Measurements from ENCODE around the gene CDKAL1.

Gene CDKAL1

GRCh38 chr6:20673458-20673857 lies 139.2 kb downstream of the CDKAL1 start:
- H3K9me3 ChIP-seq (ENCODE audit: control insufficient read depth, insufficient read depth, low read length): no peaks in the 10 kb centered on the region
- no peak overlapping the region for H3K4me3 ChIP-seq (ENCODE audit: low read depth, low read length)
- no peak overlapping the region for H3K9ac ChIP-seq (ENCODE audit: low read depth, low read length)
- H3K27ac ChIP-seq (ENCODE audit: low read depth, low read length): no peak overlapping the region
- H3K27me3 ChIP-seq (ENCODE audit: control insufficient read depth, insufficient read depth, low read length): no peaks in the 10 kb centered on the region
- H3K36me3 ChIP-seq (ENCODE audit: control insufficient read depth, insufficient read depth, low read length): no peaks in the 10 kb centered on the region
- H3K4me1 ChIP-seq (ENCODE audit: control insufficient read depth, insufficient read depth, low read length): no peaks in the 10 kb centered on the region

- Histone ChIP-seq H3K9me3 (ENCODE audit: control insufficient read depth, insufficient read depth, low read length) (no peaks in the 10 kb centered on the region), H3K4me3 (ENCODE audit: low read depth, low read length) (no peak overlapping the region), H3K36me3 (ENCODE audit: control insufficient read depth, insufficient read depth, low read length) (no peaks in the 10 kb centered on the region), H3K4me1 (ENCODE audit: control insufficient read depth, insufficient read depth, low read length) (no peaks in the 10 kb centered on the region), H3K27me3 (ENCODE audit: control insufficient read depth, insufficient read depth, low read length) (no peaks in the 10 kb centered on the region), H3K9ac (ENCODE audit: low read depth, low read length) (no peak overlapping the region), H3K27ac (ENCODE audit: low read depth, low read length) (no peak overlapping the region)
Measured at GRCh38 chr6:20674664-20675063, 140.4 kb downstream of the CDKAL1 start.

DNA sequence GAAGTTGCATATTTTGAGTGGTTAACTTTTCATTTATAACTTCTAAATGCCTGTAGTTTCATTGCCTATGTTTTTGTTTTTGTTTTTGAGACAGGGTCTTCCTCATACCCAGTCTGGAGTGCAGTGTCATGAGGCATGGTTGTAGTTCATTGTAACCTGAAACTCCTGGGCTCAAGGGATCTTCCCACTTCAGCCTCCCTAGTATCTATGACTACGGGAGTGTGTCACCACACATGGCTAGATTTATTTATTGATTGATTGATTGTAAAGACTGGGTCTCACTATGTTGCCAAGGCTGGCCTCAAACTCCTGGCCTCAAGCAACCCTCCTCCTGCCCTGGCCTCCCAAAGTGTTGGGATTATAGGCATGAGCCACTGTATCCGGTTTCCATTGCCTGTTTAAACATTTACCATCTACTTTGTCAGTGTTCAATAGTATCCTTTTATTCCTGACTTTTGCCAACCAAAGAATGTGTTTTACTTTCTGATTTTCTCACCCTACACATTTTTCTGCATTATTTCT lies 144.6 kb downstream of the CDKAL1 start:
- no peaks in the 10 kb centered on the region for H3K27me3 ChIP-seq (ENCODE audit: control insufficient read depth, insufficient read depth, low read length)
- H3K4me1 ChIP-seq (ENCODE audit: control insufficient read depth, insufficient read depth, low read length): no peaks in the 10 kb centered on the region
- H3K9me3 ChIP-seq (ENCODE audit: control insufficient read depth, insufficient read depth, low read length): no peaks in the 10 kb centered on the region
- H3K4me3 ChIP-seq (ENCODE audit: low read depth, low read length): no peak overlapping the region
- no peak overlapping the region for H3K27ac ChIP-seq (ENCODE audit: low read depth, low read length)
- no peak overlapping the region for H3K9ac ChIP-seq (ENCODE audit: low read depth, low read length)
- no peaks in the 10 kb centered on the region for H3K36me3 ChIP-seq (ENCODE audit: control insufficient read depth, insufficient read depth, low read length)

DNA sequence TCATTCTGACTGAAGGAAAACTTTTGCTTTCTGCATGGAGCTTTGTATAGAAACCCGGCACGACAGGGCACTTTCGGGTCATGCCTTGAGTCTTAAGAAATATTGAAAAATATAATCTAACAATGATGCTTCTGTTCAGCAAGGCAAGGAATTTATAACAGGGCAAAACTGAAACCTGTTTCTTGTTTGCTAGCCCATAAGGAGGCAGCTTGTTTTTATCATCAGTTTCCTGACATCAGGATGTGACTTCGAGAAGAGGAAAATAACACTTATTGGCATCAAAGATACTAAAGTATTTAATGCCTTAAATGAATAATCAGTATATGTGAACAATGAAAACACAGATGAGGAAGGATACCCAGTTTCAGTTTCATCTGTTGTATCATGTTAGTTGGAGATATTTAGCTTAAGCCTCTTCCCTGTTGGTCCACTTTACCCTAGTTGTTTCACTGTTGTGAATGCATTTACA lies 146.5 kb downstream of the CDKAL1 start:
- Histone ChIP-seq H3K4me3 (ENCODE audit: low read depth, low read length) (no peak overlapping the region), H3K4me1 (ENCODE audit: control insufficient read depth, insufficient read depth, low read length) (peaks cover 1% of the 10 kb centered on the region; the same call in 1 of the 2 replicates), H3K27ac (ENCODE audit: low read depth, low read length) (no peak overlapping the region), H3K9me3 (ENCODE audit: control insufficient read depth, insufficient read depth, low read length) (no peaks in the 10 kb centered on the region), H3K27me3 (ENCODE audit: control insufficient read depth, insufficient read depth, low read length) (no peaks in the 10 kb centered on the region), H3K36me3 (ENCODE audit: control insufficient read depth, insufficient read depth, low read length) (no peaks in the 10 kb centered on the region), H3K9ac (ENCODE audit: low read depth, low read length) (no peak overlapping the region)

GRCh38 chr6:20681243-20681684 lies 147.0 kb downstream of the CDKAL1 start:
- no peak overlapping the region for H3K9ac ChIP-seq (ENCODE audit: low read depth, low read length)
- peaks cover 6% of the 10 kb centered on the region; the same call in 1 of the 2 replicates for H3K4me1 ChIP-seq (ENCODE audit: control insufficient read depth, insufficient read depth, low read length)
- no peaks in the 10 kb centered on the region for H3K9me3 ChIP-seq (ENCODE audit: control insufficient read depth, insufficient read depth, low read length)
- H3K27me3 ChIP-seq (ENCODE audit: control insufficient read depth, insufficient read depth, low read length): no peaks in the 10 kb centered on the region
- no peak overlapping the region for H3K4me3 ChIP-seq (ENCODE audit: low read depth, low read length)
- no peaks in the 10 kb centered on the region for H3K36me3 ChIP-seq (ENCODE audit: control insufficient read depth, insufficient read depth, low read length)
- no peak overlapping the region for H3K27ac ChIP-seq (ENCODE audit: low read depth, low read length)

DNA sequence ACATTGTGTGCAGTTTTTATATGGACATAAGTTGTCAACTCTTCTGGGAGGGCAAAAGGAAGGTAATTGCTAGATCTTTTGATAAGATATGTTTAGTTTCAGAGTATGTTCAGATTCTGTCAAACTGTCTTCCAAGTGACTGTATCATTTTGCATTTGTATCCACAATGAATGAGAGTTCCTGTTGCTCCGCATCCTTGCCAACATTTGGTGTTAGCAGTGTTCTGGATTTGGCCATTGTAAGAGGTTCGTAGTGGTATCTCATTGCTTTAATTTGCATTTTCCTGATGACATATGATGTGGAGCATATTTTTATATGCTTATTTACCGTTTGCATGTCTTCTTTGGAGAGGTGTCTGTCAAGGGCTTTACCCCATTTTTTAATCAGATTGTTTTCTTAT lies 150.2 kb downstream of the CDKAL1 start:
- peaks cover 25% of the 10 kb centered on the region for H3K4me1 ChIP-seq (ENCODE audit: control insufficient read depth, insufficient read depth, low read length)
- no peak overlapping the region for H3K9ac ChIP-seq (ENCODE audit: low read depth, low read length)

DNA sequence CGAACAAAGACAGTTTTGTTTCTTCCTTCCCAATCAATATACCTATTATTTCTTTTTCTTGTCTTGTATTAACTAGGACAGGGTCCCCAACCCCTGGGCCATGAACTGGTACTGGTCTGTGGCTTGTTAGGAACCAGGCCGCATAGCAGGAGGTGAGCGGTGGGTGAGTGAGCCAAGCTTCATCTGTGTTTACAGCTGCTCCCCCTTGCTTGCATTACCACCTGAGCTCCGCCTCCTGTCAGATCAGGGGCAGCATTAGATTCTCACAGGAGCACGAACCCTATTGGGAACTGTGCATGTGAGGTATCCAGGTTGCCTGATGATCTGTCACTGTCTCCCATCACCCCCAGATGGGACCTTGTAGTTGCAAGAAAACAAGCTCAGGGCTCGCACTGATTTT lies 151.9 kb downstream of the CDKAL1 start:
- H3K4me1 ChIP-seq (ENCODE audit: control insufficient read depth, insufficient read depth, low read length): peaks cover 25% of the 10 kb centered on the region
- H3K9ac ChIP-seq (ENCODE audit: low read depth, low read length): no peak overlapping the region
- no peaks in the 10 kb centered on the region for H3K9me3 ChIP-seq (ENCODE audit: control insufficient read depth, insufficient read depth, low read length)
- H3K27ac ChIP-seq (ENCODE audit: low read depth, low read length): no peak overlapping the region
- no peaks in the 10 kb centered on the region for H3K36me3 ChIP-seq (ENCODE audit: control insufficient read depth, insufficient read depth, low read length)
- H3K27me3 ChIP-seq (ENCODE audit: control insufficient read depth, insufficient read depth, low read length): no peaks in the 10 kb centered on the region
- H3K4me3 ChIP-seq (ENCODE audit: low read depth, low read length): no peak overlapping the region

More for the DNA sequence above, 150.2 kb downstream of the CDKAL1 start:
- Histone ChIP-seq H3K4me3 (ENCODE audit: low read depth, low read length) (no peak overlapping the region), H3K36me3 (ENCODE audit: control insufficient read depth, insufficient read depth, low read length) (no peaks in the 10 kb centered on the region), H3K9me3 (ENCODE audit: control insufficient read depth, insufficient read depth, low read length) (no peaks in the 10 kb centered on the region), H3K27me3 (ENCODE audit: control insufficient read depth, insufficient read depth, low read length) (no peaks in the 10 kb centered on the region), H3K27ac (ENCODE audit: low read depth, low read length) (no peak overlapping the region)

DNA sequence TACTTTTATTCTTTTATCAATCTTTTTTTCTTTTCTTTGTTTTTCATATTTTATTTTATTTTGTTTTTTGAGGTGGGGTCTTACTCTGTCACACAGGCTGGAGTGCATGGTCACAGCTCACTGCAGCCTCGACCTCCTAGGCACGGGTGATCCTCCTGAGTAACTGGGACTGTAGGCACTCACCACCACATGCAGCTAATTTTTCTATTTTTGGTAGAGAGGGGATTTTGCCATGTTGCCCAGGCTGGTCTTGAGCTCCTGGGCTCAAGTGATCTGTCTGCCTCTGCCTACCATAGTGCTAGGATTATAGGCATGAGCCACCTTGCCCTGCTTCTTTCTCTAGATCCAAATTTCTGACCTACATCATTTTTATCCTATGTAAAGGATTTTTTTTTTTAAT lies 153.2 kb downstream of the CDKAL1 start:
- H3K36me3 ChIP-seq (ENCODE audit: control insufficient read depth, insufficient read depth, low read length): no peaks in the 10 kb centered on the region
- H3K9me3 ChIP-seq (ENCODE audit: control insufficient read depth, insufficient read depth, low read length): no peaks in the 10 kb centered on the region
- no peak overlapping the region for H3K27ac ChIP-seq (ENCODE audit: low read depth, low read length)
- no peaks in the 10 kb centered on the region for H3K27me3 ChIP-seq (ENCODE audit: control insufficient read depth, insufficient read depth, low read length)
- peaks cover 34% of the 10 kb centered on the region for H3K4me1 ChIP-seq (ENCODE audit: control insufficient read depth, insufficient read depth, low read length)
- H3K4me3 ChIP-seq (ENCODE audit: low read depth, low read length): no peak overlapping the region
- H3K9ac ChIP-seq (ENCODE audit: low read depth, low read length): no peak overlapping the region

- H3K9ac ChIP-seq (ENCODE audit: low read depth, low read length): no peak overlapping the region
- no peaks in the 10 kb centered on the region for H3K36me3 ChIP-seq (ENCODE audit: control insufficient read depth, insufficient read depth, low read length)
- H3K27me3 ChIP-seq (ENCODE audit: control insufficient read depth, insufficient read depth, low read length): no peaks in the 10 kb centered on the region
- H3K9me3 ChIP-seq (ENCODE audit: control insufficient read depth, insufficient read depth, low read length): no peaks in the 10 kb centered on the region
- H3K4me1 ChIP-seq (ENCODE audit: control insufficient read depth, insufficient read depth, low read length): peaks cover 34% of the 10 kb centered on the region
- no peak overlapping the region for H3K4me3 ChIP-seq (ENCODE audit: low read depth, low read length)
- peak overlapping the region; percentile 59 for H3K27ac ChIP-seq (ENCODE audit: low read depth, low read length)
Measured at GRCh38 chr6:20688710-20689500, 154.6 kb downstream of the CDKAL1 start.

- Histone ChIP-seq H3K27ac (ENCODE audit: low read depth, low read length) (no peak overlapping the region), H3K9me3 (ENCODE audit: control insufficient read depth, insufficient read depth, low read length) (no peaks in the 10 kb centered on the region), H3K36me3 (ENCODE audit: control insufficient read depth, insufficient read depth, low read length) (no peaks in the 10 kb centered on the region), H3K4me3 (ENCODE audit: low read depth, low read length) (no peak overlapping the region), H3K4me1 (ENCODE audit: control insufficient read depth, insufficient read depth, low read length) (peaks cover 34% of the 10 kb centered on the region), H3K27me3 (ENCODE audit: control insufficient read depth, insufficient read depth, low read length) (no peaks in the 10 kb centered on the region), H3K9ac (ENCODE audit: low read depth, low read length) (no peak overlapping the region)
Measured at GRCh38 chr6:20691185-20691584, 156.9 kb downstream of the CDKAL1 start.

DNA sequence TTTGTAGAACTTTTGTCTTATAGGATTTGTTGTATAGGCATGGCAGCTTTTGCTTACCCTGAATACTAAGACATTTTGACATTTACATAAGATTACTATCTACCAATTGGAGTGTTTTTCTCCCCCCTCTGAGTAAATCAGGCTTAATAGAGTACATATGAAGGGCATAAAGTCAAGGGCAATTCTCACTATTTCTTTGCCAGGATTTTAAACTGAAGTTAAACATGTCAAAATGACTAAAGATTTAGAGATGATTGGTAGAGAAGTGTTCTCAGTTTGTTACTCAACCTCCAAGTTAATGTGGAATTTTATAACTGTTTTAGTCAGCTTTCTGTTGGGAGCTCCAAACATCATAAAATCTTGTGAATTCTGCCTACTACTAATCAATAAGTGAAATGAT lies 157.8 kb downstream of the CDKAL1 start:
- no peaks in the 10 kb centered on the region for H3K36me3 ChIP-seq (ENCODE audit: control insufficient read depth, insufficient read depth, low read length)
- H3K9ac ChIP-seq (ENCODE audit: low read depth, low read length): no peak overlapping the region
- no peaks in the 10 kb centered on the region for H3K9me3 ChIP-seq (ENCODE audit: control insufficient read depth, insufficient read depth, low read length)
- peaks cover 35% of the 10 kb centered on the region for H3K4me1 ChIP-seq (ENCODE audit: control insufficient read depth, insufficient read depth, low read length)
- no peak overlapping the region for H3K27ac ChIP-seq (ENCODE audit: low read depth, low read length)
- no peak overlapping the region for H3K4me3 ChIP-seq (ENCODE audit: low read depth, low read length)
- no peaks in the 10 kb centered on the region for H3K27me3 ChIP-seq (ENCODE audit: control insufficient read depth, insufficient read depth, low read length)

All from HUES48 (cell line).